OCI-LY7 (cell line): Measurements from ENCODE around the gene SPRY2.

Experiments used
- CTCF ChIP-seq: fragments of 200-600 bp; sonication (generic); conservative IDR thresholded peaks from 2 replicates; pipeline ENCODE4 v1.5.1; 2014; ENCODE audit warnings: mild to moderate bottlenecking, antibody characterized with exemption, low read length, moderate library complexity, mixed read lengths
- EZH2phosphoT487 ChIP-seq: fragments of 200-600 bp; sonication (generic); IDR thresholded peaks from 2 replicates; pipeline ENCODE4 v1.6.1; 2018; ENCODE audit warnings: low read depth, borderline replicate concordance, mild to moderate bottlenecking, mixed run types, antibody characterized with exemption, low read length, moderate library complexity, mixed read lengths

- TF ChIP-seq CTCF (0 out of 2 replicates have a peak, but pooled peaks have one; percentile 20), EZH2phosphoT487 (no peak)
Measured at GRCh38 chr13:80361883-80362327, 21.0 kb upstream of the SPRY2 start.
